ENCODE data around the gene GNAL.

Gene GNAL

DNA sequence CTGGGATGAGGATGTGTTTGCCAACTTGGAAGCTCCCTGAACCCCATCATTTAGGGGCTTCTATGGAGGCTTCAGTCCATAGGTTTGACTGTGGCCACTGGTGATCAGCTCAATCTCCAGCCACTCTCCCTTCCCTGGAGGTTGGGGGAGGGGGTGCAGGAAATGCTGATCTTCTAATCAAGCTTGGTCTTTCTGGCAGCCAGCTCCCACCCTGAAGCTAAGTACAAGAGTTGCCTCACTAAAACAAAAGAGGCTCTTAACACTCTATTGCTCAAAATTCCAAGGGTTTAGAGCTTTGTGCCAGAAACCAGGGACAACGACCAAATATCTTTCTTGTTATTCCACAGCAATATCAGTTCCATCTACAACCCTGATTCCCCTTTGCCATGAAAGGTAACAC, 238.4 kb downstream of the GNAL start:
- no peak for TF ChIP-seq SIN3A (IDR thresholded peaks at IDR 0.05; ENCODE audit: borderline replicate concordance, insufficient read depth, low read length)
- TF ChIP-seq FOXP2 (optimal IDR thresholded peaks at IDR 0.05; ENCODE audit: borderline replicate concordance, extremely low read depth, extremely low read length, insufficient read depth): no peak
- TF ChIP-seq TAF1 (IDR thresholded peaks at IDR 0.05; ENCODE audit: borderline replicate concordance, insufficient read depth, low read length): no peak
- TF ChIP-seq POLR2AphosphoS5 (IDR thresholded peaks at IDR 0.05; ENCODE audit: low read depth, low read length): no peak
- TF ChIP-seq, protein P1, sequence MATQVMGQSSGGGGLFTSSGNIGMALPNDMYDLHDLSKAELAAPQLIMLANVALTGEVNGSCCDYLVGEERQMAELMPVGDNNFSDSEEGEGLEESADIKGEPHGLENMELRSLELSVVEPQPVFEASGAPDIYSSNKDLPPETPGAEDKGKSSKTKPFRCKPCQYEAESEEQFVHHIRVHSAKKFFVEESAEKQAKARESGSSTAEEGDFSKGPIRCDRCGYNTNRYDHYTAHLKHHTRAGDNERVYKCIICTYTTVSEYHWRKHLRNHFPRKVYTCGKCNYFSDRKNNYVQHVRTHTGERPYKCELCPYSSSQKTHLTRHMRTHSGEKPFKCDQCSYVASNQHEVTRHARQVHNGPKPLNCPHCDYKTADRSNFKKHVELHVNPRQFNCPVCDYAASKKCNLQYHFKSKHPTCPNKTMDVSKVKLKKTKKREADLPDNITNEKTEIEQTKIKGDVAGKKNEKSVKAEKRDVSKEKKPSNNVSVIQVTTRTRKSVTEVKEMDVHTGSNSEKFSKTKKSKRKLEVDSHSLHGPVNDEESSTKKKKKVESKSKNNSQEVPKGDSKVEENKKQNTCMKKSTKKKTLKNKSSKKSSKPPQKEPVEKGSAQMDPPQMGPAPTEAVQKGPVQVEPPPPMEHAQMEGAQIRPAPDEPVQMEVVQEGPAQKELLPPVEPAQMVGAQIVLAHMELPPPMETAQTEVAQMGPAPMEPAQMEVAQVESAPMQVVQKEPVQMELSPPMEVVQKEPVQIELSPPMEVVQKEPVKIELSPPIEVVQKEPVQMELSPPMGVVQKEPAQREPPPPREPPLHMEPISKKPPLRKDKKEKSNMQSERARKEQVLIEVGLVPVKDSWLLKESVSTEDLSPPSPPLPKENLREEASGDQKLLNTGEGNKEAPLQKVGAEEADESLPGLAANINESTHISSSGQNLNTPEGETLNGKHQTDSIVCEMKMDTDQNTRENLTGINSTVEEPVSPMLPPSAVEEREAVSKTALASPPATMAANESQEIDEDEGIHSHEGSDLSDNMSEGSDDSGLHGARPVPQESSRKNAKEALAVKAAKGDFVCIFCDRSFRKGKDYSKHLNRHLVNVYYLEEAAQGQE (IDR thresholded peaks at IDR 0.05; ENCODE audit: insufficient read depth in 1 of 2, low read depth in 2 of 2, low read length in 2 of 2): no peak

DNA sequence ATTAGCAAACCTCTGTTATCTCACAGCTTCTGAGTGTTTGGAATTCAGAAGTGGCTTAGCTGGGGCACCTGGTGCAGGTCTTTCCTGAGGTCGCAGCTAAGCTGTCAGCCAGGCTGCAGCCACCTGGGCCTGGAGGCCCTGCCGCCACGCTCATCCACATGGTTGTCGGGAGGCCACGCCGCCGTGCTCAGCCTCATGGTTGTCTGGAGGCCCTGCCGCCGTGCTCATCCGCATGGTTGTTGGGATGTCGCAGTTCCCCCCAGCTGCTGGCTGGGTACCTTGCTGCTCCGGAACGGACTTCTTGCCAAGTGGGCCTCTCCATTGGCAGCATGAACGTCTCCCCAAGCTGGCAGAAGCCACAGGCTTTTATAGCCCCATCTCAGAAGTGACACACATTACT, 243.3 kb downstream of the GNAL start:
- TF ChIP-seq, protein P1 (IDR thresholded peaks at IDR 0.05; ENCODE audit: insufficient read depth in 1 of 2, low read depth in 2 of 2, low read length in 2 of 2): no peak
- TF ChIP-seq POLR2AphosphoS5 (IDR thresholded peaks at IDR 0.05; ENCODE audit: low read depth, low read length) (no peak), TAF1 (IDR thresholded peaks at IDR 0.05; ENCODE audit: borderline replicate concordance, insufficient read depth, low read length) (no peak), SIN3A (IDR thresholded peaks at IDR 0.05; ENCODE audit: borderline replicate concordance, insufficient read depth, low read length) (no peak), FOXP2 (optimal IDR thresholded peaks at IDR 0.05; ENCODE audit: borderline replicate concordance, extremely low read depth, extremely low read length, insufficient read depth) (no peak)
